Ovary (tissue), 3 donors: ENCODE measurements around the gene MTHFR.

ENCODE experiments used
- EP300 ChIP-seq: sonication (generic); formaldehyde crosslinking; IDR thresholded peaks from one replicate; pipeline ENCODE4 v1.6.1; 2017; ENCODE audit warnings: antibody characterized with exemption
- POLR2A ChIP-seq: fragments of 450-650 bp; IDR thresholded peaks from one replicate; pipeline ENCODE4 v1.6.1; 2017; ENCODE audit warnings: antibody characterized with exemption, mild to moderate bottlenecking, moderate library complexity
- TF ChIP-seq, protein P1 (sequence below), 3 donors: fragments of 450-650 bp in 2 of 3; fragments of 200-600 bp in 1 of 3; IDR thresholded peaks; one replicate each; pipeline versions ENCODE4 v1.5.1 to v1.8.0; 2016 to 2022; ENCODE audit warnings: antibody characterized with exemption in 3 of 3, mild to moderate bottlenecking in 1 of 3
- donor health status: DM: no; HTN: no; CAD: no.

DNA sequence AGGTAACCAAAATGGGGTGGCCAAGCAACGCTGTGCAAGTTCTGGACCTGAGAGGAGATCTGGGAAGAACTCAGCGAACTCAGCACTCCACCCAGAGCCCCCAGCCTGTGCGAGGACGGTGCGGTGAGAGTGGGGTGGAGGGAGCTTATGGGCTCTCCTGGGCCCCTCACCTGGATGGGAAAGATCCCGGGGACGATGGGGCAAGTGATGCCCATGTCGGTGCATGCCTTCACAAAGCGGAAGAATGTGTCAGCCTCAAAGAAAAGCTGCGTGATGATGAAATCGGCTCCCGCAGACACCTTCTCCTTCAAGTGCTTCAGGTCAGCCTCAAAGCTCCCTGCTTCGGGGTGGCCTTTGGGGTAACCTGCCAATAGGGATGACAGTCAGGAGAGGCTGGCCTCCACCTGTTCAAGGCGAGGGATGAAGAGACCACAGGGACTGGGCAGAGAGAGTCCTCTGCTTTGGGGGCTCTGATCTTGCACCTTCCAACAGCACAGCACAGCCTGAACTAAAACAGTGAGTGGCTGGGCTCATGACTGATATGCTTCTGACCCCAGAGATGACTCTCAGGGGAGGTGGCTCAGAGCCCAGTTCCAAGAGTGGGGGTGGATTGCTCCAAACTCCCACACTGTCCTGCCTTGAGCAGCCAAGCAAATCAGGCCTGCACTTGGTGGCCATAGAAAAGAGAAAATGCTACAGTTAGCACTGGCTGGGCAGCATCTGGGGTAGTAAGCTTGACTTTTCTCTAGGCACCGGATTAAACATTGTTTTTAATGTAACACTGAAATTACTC lies 9.5 kb downstream of the MTHFR start:
- TF ChIP-seq, protein P1, sequence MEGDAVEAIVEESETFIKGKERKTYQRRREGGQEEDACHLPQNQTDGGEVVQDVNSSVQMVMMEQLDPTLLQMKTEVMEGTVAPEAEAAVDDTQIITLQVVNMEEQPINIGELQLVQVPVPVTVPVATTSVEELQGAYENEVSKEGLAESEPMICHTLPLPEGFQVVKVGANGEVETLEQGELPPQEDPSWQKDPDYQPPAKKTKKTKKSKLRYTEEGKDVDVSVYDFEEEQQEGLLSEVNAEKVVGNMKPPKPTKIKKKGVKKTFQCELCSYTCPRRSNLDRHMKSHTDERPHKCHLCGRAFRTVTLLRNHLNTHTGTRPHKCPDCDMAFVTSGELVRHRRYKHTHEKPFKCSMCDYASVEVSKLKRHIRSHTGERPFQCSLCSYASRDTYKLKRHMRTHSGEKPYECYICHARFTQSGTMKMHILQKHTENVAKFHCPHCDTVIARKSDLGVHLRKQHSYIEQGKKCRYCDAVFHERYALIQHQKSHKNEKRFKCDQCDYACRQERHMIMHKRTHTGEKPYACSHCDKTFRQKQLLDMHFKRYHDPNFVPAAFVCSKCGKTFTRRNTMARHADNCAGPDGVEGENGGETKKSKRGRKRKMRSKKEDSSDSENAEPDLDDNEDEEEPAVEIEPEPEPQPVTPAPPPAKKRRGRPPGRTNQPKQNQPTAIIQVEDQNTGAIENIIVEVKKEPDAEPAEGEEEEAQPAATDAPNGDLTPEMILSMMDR (IDR thresholded peaks at IDR 0.05) = no peak
- TF ChIP-seq POLR2A = no peak
- no peak for TF ChIP-seq EP300
